ENCODE results near the gene HEG1. TPM values are rescaled to one million over a fixed set of nuclear protein-coding genes. Genes with fewer than 3 reads are reported as not detected.

HEG1 gene
- total RNA-seq, 1 experiment from 2014 or later = 10.4 TPM

- DNase-seq (ENCODE audit: extremely low read depth, low read depth) = no peak
These were observed 3.8 kb downstream of the HEG1 start for GRCh38 chr3:125051715-125052581.

GRCh38 chr3:125051205-125051604, 4.6 kb downstream of the HEG1 start:
- no peak for DNase-seq (ENCODE audit: extremely low read depth, low read depth)

DNA sequence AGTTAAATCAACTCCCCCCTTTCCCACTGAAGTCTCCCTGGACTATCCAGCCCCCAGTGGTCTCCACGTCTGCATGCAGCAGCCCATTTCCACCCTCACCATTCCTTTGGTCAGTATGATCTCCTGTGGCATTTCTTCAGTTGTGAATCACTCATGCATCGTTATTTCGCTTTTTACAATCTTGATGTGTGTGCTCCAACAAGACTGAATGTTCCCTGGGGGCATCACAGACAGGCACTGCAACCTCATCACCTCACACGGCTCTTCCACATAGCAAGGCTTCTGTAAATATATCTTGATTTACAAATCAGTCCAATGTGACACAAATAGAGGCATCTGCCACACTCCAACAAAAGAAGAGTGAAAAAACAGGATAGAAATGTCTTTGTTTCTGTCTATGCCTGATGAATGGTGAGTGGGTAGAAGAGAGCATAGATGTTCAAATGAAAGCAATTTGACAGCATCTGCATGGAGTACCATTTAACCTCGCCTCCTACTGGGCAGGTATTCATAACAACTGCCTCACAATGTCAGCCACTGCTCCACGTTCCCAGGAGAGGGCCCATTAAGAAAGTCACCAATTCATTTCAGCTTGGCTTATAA, 5.2 kb downstream of the HEG1 start:
- DNase-seq (ENCODE audit: extremely low read depth, low read depth) = no peak

GRCh38 chr3:125048282-125048681, 7.5 kb downstream of the HEG1 start:
- DNase-seq (ENCODE audit: extremely low read depth, low read depth) = no peak

DNA sequence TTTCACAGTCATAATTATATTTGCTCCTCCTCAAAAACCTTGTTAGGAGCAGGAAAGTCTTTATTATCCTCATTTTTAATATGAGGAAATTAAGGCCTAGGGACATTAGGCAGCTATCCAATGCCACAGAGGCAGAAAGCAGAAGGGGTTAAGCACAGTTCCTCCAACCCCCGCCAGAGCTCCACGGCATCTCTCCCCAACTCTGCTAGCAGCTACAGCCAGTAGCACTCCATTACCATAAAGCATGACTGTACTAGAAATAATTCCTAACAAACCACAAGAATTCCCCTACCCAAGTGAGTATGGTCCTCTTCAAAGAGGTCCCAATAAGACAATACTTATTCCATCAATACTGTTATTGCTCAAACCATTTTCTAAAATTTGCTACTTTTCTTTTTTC, 9.8 kb downstream of the HEG1 start:
- no peak for DNase-seq (ENCODE audit: extremely low read depth, low read depth)

GRCh38 chr3:125045194-125045593, 10.6 kb downstream of the HEG1 start:
- no peak for DNase-seq (ENCODE audit: extremely low read depth, low read depth)

DNA sequence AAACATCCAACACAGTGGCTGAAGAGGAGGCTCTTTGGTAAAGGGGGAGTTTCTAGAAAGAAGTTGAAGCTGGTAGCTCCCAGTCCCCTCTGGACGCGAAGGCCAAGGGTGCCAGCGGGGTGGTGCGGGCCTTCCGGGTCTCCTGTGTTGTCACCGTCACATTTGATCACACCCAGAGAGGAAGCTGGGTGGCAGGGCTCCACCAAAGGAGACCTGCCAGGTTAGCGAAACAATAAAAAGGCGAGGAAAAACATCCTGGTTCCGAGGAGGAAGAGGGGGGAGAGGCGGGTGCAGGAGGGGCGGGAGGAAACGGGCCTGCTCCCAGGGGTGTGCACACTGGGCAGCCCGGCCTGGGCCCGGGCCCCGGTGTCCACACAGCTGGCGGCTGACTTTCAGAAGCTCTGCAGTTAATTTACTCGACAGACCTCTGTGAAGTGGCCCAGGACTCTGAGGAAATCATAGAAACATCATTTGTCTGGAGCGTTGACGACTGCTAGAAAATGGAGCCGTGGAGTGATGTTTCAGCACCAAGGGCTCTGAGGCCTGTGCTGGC, 12.1 kb downstream of the HEG1 start:
- DNase-seq (ENCODE audit: extremely low read depth, low read depth) = no peak

DNA sequence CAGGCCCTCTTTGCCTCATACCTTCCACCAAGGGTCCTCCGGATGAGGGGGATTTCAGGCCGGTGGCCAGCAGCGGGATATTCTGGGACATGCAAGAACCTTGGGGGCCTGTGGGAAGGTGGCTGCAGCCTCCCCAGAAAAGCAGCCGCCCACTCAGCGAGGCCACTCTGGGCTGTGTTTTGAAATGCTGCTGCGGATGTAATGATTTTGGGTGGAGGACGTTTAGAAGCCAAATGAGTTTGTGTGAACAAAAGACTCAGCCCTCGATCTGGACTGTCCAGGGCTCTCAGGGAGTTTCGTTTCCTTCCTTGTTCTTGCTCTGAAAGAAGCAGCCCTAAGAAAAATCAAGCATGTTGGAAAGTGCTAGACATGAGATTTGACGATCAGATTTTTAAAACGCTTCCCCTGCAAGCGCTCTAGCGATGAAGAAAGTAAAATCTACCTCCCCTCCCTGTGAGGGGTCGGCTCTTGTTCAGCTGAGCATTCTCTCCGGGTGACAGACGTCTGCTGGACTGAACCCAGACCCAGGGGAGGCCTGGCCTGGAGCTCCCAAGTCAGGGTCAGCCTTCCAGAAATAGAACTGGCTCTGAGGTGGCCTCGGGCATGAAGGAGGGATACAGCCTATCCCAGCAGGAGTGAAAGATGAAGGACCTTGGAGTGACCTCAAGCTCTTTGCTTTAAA, 12.9 kb downstream of the HEG1 start:
- no peak for DNase-seq (ENCODE audit: extremely low read depth, low read depth)

DNA sequence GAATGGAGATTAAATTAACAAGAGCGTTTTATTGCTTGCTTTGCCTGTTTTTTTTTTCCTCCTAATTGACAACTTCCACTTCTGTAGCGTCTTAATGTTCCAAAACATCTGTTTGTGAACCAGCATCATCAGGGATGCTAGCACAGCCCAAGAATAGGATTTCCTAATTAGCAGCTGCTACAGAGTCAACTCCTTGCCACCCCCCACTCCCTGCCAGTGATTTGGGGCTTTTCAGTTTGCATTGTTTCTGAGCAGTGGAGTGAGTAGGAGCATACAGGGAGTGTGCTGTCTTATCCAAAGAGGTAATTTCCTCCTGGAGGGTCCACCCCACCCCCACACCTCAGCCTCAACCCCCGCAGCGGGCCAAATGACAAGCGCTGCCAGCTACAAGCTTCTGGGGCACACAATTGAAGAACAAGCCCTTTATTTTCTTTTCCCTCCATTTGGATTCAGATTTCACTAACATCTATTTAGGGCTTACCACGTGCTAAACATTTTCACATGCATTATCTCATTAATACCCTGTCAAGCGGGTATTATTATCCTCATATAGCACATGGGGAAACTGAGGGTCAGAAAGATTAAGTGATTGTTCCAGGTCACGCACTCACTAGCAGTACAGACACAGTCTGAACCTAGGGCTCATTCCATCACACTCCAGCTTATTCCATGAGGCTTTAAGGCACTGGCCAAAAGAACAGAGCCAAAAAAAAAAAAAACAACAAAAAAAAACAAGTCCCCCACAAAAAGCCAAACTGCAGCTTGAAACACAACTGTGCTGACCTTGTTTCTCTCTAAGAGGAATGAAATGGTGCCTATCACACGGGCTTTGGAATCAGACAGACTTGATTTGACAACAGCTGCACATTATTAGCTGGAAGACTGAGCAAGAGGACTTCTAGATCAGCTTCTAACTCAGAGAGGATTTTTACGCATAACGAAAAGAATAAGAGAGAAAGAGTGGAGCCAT, 16.4 kb downstream of the HEG1 start:
- no peak for DNase-seq (ENCODE audit: extremely low read depth, low read depth)

- DNase-seq (ENCODE audit: extremely low read depth, low read depth) = no peak
These were observed 18.2 kb downstream of the HEG1 start for GRCh38 chr3:125037498-125038150.

DNA sequence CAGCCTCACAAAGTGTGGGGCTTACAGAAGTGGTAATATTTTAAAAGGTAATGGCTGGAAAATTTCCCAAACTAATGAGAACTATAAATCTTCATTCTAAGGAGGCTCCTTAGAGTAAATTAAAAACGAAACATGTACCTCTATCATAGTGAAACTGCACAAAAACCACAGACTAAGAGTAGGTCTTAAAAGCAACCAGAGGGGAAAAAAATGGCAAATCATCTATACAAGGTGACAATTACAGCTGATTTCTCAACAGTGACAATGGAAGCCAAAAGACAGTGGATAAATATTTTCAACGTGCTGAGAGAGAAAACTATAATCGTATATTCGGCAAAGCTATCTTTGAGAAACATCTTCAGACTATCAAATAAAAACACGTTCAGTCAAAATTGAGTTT, 20.6 kb downstream of the HEG1 start:
- DNase-seq (ENCODE audit: extremely low read depth, low read depth) = no peak

DNA sequence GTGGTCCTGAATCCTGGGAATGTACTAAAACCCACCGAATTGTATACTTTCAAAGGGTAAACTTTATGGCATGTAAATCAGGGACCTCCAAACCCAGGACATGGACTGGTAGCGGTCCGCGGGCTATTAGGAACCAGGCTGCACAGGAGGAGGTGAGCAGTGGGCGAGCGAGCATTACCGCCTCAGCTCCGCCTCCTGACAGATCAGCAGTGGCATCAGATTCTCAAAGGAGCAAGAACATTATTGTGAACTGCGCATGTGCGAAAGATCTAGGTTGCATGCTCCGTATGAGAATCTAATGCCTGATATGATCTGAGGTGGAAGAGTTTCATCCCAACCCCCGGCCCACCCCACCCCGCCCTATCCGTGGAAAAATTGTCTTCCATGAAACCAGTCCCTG, 22.2 kb downstream of the HEG1 start:
- DNase-seq (ENCODE audit: extremely low read depth, low read depth) = no peak

- DNase-seq (ENCODE audit: extremely low read depth, low read depth) = no peak
These were observed 22.7 kb downstream of the HEG1 start for GRCh38 chr3:125033135-125033534.

- no peak for DNase-seq (ENCODE audit: extremely low read depth, low read depth)
These were observed 23.1 kb downstream of the HEG1 start for GRCh38 chr3:125032683-125033082.

DNA sequence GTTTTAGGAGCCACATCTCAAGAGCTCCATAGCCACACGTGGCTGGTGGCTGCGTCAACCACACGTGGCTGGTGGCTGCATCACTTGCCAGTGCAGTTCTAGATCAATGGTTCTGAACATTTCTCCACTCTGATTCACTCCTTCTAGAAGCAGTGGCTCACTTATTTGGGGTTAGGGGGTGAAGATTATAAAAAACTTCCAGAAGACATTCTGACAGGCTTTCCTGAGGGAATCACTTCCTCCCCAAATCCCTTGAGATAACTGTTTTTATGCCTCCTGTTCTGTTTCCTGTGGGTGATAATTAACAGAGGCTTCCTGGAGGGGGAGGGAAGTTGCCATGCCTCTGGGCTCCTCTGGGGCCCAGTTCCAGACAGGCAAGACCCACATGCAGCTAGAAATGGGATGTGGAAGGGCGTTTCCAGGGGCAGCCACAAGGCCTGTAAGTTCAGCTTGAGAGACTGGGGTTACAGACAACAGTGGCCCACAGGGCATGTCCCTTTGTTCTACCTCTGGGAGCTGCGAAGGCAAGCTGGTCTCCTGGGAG, 23.6 kb downstream of the HEG1 start:
- no peak for DNase-seq (ENCODE audit: extremely low read depth, low read depth)

DNA sequence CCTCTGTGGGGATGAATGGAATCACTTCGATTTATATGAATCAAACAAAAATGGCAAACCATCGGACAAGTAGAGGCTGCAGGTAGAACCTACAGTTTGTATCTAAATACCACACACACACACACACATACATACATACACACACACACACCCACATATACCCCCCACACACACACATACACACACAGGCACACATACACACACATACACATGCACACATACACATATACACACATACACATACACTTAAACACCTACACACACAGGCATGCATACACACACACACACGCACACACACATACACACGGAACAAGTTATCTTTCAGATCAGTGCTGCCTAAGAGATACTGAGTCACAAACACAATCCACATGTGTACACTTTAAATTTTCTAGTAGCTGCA, 24.3 kb downstream of the HEG1 start:
- DNase-seq (ENCODE audit: extremely low read depth, low read depth) = no peak

DNA sequence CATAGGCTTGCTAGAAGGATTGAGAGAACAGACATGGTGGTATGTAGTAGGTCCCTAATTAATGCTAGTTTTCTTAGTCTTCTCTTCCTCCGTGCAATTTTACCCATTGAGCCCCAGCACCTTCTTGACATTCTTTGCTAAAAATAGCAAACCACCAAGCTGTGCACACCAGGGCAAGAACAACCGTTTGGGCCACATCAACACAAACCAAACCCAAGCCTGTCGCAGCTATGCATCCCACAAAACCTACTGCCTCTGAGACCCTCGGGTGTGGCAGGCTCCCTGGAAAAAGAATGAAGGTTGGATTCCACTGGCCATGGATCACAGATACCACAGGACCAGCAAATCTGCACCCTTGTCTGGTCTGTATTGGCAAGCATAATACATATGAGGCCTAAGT, 27.1 kb downstream of the HEG1 start:
- no peak for DNase-seq (ENCODE audit: extremely low read depth, low read depth)

DNA sequence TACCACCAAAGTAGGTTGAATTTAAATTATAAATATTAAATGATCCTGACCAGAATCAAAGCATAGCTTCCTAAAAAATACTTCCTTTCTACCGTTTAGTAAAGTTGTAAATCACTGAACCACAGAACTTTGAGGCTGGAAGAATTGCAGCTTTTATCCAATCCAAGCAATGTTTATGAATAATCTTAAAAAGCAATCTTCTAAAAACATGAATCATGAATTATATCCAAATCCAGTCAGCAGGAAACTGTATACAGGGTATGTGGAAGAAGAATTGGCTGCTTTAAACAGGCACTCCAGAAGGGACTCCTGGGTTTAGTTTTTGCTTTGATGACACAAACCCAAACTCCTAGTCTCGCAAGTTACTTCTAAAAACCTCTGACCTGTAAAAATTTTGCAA, 30.2 kb downstream of the HEG1 start:
- DNase-seq (ENCODE audit: extremely low read depth, low read depth) = no peak

GRCh38 chr3:125024817-125025216, 31.0 kb downstream of the HEG1 start:
- DNase-seq (ENCODE audit: extremely low read depth, low read depth) = no peak
